Measurements from ENCODE around the gene ARMCX4.

DNA sequence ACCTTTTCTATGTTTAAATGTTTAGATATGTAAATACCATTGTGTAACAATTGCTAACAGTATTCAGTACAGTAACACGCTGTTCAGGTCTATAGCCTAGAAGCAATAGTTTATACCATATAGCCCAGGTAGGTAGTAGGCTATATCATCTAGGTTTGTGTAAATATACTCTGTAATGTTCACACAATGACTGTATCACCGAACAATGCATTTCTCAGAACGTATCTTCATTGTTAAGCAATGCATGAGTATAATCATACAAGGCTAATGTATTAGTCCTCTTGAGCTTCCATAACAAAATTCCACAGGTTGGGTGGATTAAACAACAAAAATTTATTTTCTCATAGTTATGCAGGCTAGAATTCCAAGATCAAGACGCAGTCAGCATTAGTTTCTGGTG is 22.7 kb downstream of the ARMCX4 start:
- TF ChIP-seq, protein P1, sequence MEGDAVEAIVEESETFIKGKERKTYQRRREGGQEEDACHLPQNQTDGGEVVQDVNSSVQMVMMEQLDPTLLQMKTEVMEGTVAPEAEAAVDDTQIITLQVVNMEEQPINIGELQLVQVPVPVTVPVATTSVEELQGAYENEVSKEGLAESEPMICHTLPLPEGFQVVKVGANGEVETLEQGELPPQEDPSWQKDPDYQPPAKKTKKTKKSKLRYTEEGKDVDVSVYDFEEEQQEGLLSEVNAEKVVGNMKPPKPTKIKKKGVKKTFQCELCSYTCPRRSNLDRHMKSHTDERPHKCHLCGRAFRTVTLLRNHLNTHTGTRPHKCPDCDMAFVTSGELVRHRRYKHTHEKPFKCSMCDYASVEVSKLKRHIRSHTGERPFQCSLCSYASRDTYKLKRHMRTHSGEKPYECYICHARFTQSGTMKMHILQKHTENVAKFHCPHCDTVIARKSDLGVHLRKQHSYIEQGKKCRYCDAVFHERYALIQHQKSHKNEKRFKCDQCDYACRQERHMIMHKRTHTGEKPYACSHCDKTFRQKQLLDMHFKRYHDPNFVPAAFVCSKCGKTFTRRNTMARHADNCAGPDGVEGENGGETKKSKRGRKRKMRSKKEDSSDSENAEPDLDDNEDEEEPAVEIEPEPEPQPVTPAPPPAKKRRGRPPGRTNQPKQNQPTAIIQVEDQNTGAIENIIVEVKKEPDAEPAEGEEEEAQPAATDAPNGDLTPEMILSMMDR (IDR thresholded peaks at IDR 0.05 in 2 of 3, conservative IDR thresholded peaks at IDR 0.05 in 1 of 3; ENCODE audit: borderline replicate concordance in 1 of 3, insufficient read depth in 1 of 3, low read depth in 2 of 3, low read length in 2 of 3), result no peak
- TF ChIP-seq, protein P2, sequence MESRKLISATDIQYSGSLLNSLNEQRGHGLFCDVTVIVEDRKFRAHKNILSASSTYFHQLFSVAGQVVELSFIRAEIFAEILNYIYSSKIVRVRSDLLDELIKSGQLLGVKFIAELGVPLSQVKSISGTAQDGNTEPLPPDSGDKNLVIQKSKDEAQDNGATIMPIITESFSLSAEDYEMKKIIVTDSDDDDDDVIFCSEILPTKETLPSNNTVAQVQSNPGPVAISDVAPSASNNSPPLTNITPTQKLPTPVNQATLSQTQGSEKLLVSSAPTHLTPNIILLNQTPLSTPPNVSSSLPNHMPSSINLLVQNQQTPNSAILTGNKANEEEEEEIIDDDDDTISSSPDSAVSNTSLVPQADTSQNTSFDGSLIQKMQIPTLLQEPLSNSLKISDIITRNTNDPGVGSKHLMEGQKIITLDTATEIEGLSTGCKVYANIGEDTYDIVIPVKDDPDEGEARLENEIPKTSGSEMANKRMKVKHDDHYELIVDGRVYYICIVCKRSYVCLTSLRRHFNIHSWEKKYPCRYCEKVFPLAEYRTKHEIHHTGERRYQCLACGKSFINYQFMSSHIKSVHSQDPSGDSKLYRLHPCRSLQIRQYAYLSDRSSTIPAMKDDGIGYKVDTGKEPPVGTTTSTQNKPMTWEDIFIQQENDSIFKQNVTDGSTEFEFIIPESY (IDR thresholded peaks at IDR 0.05; ENCODE audit: extremely low read depth, insufficient replicate concordance, low read length), result no peak
- TF ChIP-seq CEBPB (IDR thresholded peaks at IDR 0.05; ENCODE audit: low read depth) (no peak), EZH2 (IDR thresholded peaks at IDR 0.05) (no peak), POLR2A (IDR thresholded peaks at IDR 0.05; ENCODE audit: borderline replicate concordance, extremely low read depth, insufficient read depth, insufficient read length) (no peak)

All from HCT116 (cell line).